HCT116 (cell line): ENCODE data around the gene MND1. TPM values are rescaled to one million over a fixed set of nuclear protein-coding genes. Genes with fewer than 3 reads are reported as not detected.

ENCODE experiments used
- ATAC-seq: fragments of 200-7000 bp; cut with Tn5 transposase; 2 replicates; pipeline ENCODE4 v1.9.1; 2020; ENCODE audit warnings: mild to moderate bottlenecking, moderate library complexity
- BruUV-seq: library from RNA; stranded (reverse); fragments of 400-500 nt; replicated peaks from 2 replicates; lab custom pipeline; 2021; lab: Mats Ljungman, UMichigan
- CTCF ChIA-PET: fragments of 300-600 bp; sonication (Branson Sonifier 250); formaldehyde crosslinking; loops from one replicate; lab custom pipeline; 2021; ENCODE audit warnings: antibody characterized with exemption; lab: Charles Lee
- POLR2A ChIA-PET: fragments of 300-600, 350-600 bp; sonication (Branson Sonifier 250); formaldehyde crosslinking; loops from one replicate; lab custom pipeline; 2021; ENCODE audit warnings: antibody characterized with exemption; lab: Charles Lee
- RAD21 ChIA-PET, 2 experiments: fragments of 300-600 bp; sonication (Branson Sonifier 250); formaldehyde crosslinking; loops; one replicate each; lab custom pipeline; 2023; ENCODE audit warnings: low total read pairs in 2 of 2; ENCODE audit not compliant: uncharacterized antibody in 2 of 2, unreplicated experiment in 2 of 2, low non-redundant PET in 1 of 2; lab: Charles Lee
- DNase-seq: peaks from one replicate; pipeline ENCODE4 v3.0.0-alpha.2; 2010; ENCODE audit warnings: low read depth, low spot score
- H2AFZ ChIP-seq: fragments of 200-600 bp; shearing (Covaris generic), sonication (generic); 2 replicates; pipeline ENCODE4 v1.6.1; 2017; ENCODE audit warnings: low read depth, mixed run types, mixed read lengths, antibody characterized with exemption, low read length; ENCODE audit not compliant: poor library complexity, severe bottlenecking
- H3K27ac ChIP-seq: 2 replicates; pipeline ENCODE4 v1.5.1; 2012; ENCODE audit warnings: low read depth, low read length
- H3K27me3 ChIP-seq: fragments of 200-600 bp; sonication (generic); 2 replicates; pipeline ENCODE4 v1.6.1; 2016; ENCODE audit warnings: mixed run types, low read length, mixed read lengths; ENCODE audit not compliant: insufficient read depth
- H3K36me3 ChIP-seq, 2 experiments: fragments of 200-500 bp in 1 of 2; fragments of 200-600 bp in 1 of 2; sonication (Bioruptor generic) in 1 of 2; sonication (generic) in 1 of 2; 2 replicates each; pipeline versions ENCODE4 v1.5.1 to v1.6.1; 2014 to 2016; ENCODE audit warnings: low read length in 2 of 2, inconsistent platforms in 1 of 2, mixed read lengths in 1 of 2, mixed run types in 1 of 2; ENCODE audit not compliant: insufficient read depth in 2 of 2, control insufficient read depth in 1 of 2
- H3K4me1 ChIP-seq, 2 experiments: fragments of 200-600 bp in 1 of 2; sonication (generic) in 1 of 2; 2 replicates each; pipeline versions ENCODE4 v1.5.1 to v1.6.1; 2012 to 2017; ENCODE audit warnings: low read length in 2 of 2, inconsistent platforms in 1 of 2, mild to moderate bottlenecking in 1 of 2, mixed read lengths in 1 of 2, mixed run types in 1 of 2, moderate library complexity in 1 of 2; ENCODE audit not compliant: insufficient read depth in 2 of 2, control insufficient read depth in 1 of 2
- H3K4me2 ChIP-seq: fragments of 200-600 bp; sonication (generic); 2 replicates; pipeline ENCODE4 v1.6.1; 2017; ENCODE audit warnings: mixed run types, low read length, mixed read lengths
- H3K4me3 ChIP-seq, 2 experiments: fragments of 200-600 bp in 1 of 2; sonication (generic) in 1 of 2; replicated peaks in 1 of 2; 2 replicates each; pipeline ENCODE4 v1.5.1; 2011 to 2016; ENCODE audit warnings: low read length in 2 of 2, control low read depth in 1 of 2, low read depth in 1 of 2, mild to moderate bottlenecking in 1 of 2, mixed read lengths in 1 of 2, mixed run types in 1 of 2
- H3K79me2 ChIP-seq: fragments of 200-600 bp; sonication (generic); 2 replicates; pipeline ENCODE4 v1.6.1; 2017; ENCODE audit warnings: mild to moderate bottlenecking, mixed run types, low read length, moderate library complexity, mixed read lengths; ENCODE audit not compliant: insufficient read depth
- H3K9ac ChIP-seq: fragments of 200-600 bp; sonication (generic); 2 replicates; pipeline ENCODE4 v1.6.1; 2016; ENCODE audit warnings: low read length, mixed read lengths
- H3K9me2 ChIP-seq: fragments of 200-600 bp; sonication (generic), shearing (Covaris generic); 2 replicates; pipeline ENCODE4 v1.6.1; 2017; ENCODE audit warnings: mixed run types, mild to moderate bottlenecking, moderate library complexity; ENCODE audit not compliant: insufficient read depth
- H3K9me3 ChIP-seq, 2 experiments: fragments of 200-500 bp in 1 of 2; fragments of 200-600 bp in 1 of 2; sonication (Bioruptor generic) in 1 of 2; sonication (generic) in 1 of 2; 2 replicates each; pipeline ENCODE4 v1.6.1; 2014 to 2017; ENCODE audit warnings: low read length in 2 of 2, mixed read lengths in 2 of 2, inconsistent platforms in 1 of 2, low read depth in 1 of 2, mild to moderate bottlenecking in 1 of 2, mixed run types in 1 of 2, moderate library complexity in 1 of 2; ENCODE audit not compliant: control insufficient read depth in 1 of 2, insufficient read depth in 1 of 2
- H4K20me1 ChIP-seq: fragments of 200-600 bp; sonication (generic), shearing (Covaris generic); 2 replicates; pipeline ENCODE4 v1.6.1; 2017; ENCODE audit warnings: mixed run types, mild to moderate bottlenecking, moderate library complexity; ENCODE audit not compliant: insufficient read depth
- ATF3 ChIP-seq: IDR thresholded peaks from 2 replicates; pipeline ENCODE4 v1.6.1; 2012
- EGR1 ChIP-seq: IDR thresholded peaks from 2 replicates; pipeline ENCODE4 v1.6.1; 2012; ENCODE audit warnings: low read depth
- FOSL1 ChIP-seq: IDR thresholded peaks from 2 replicates; pipeline ENCODE4 v1.6.1; 2012; ENCODE audit warnings: low read depth
- JUND ChIP-seq: IDR thresholded peaks from 2 replicates; pipeline ENCODE4 v1.6.1; 2012
- MAX ChIP-seq: IDR thresholded peaks from 2 replicates; pipeline ENCODE4 v1.6.1; 2012
- POLR2A ChIP-seq: IDR thresholded peaks from 2 replicates; pipeline ENCODE4 v1.7.0; 2011; ENCODE audit warnings: borderline replicate concordance; ENCODE audit not compliant: insufficient read depth, insufficient read length; ENCODE audit errors: extremely low read depth
- RAD21 ChIP-seq: IDR thresholded peaks from 2 replicates; pipeline ENCODE4 v1.6.1; 2012; ENCODE audit warnings: low read depth, mild to moderate bottlenecking
- REST ChIP-seq: IDR thresholded peaks from 2 replicates; pipeline ENCODE4 v1.6.1; 2012; ENCODE audit warnings: low read depth
- SRF ChIP-seq: IDR thresholded peaks from 2 replicates; pipeline ENCODE4 v1.6.1; 2012; ENCODE audit warnings: low read depth
- TCF7L2 ChIP-seq: IDR thresholded peaks from 2 replicates; pipeline ENCODE4 v1.7.0; 2011; ENCODE audit warnings: borderline replicate concordance, inconsistent platforms; ENCODE audit not compliant: insufficient read depth, insufficient read length; ENCODE audit errors: extremely low read depth
- ZBTB33 ChIP-seq: IDR thresholded peaks from 2 replicates; pipeline ENCODE4 v1.6.1; 2011; ENCODE audit warnings: mild to moderate bottlenecking, low read length, moderate library complexity; ENCODE audit not compliant: insufficient replicate concordance; ENCODE audit errors: extremely low read depth
- intact Hi-C: fragments of 100-400 bp; cut with micrococcal nuclease; formaldehyde crosslinking; loops from 2 replicates; pipeline ENCODE4 v1.10.0; 2022
- total RNA-seq: library from RNA; stranded (reverse); gene quantifications from one replicate; pipeline ENCODE4 v1.2.1, GENCODE V29; 2021; ENCODE audit not compliant: unreplicated experiment

The MND1 gene
- total RNA-seq, 1 experiment from 2014 or later = 29.9 TPM

- Histone ChIP-seq H3K36me3 (no peaks in the 10 kb centered on the region; a peak in 1 of 4 replicates), H3K27me3 (no peaks in the 10 kb centered on the region), H3K27ac (no peak overlapping the region), H3K79me2 (no peaks in the 10 kb centered on the region), H4K20me1 (no peaks in the 10 kb centered on the region), H3K9me3 (no peaks in the 10 kb centered on the region), H3K9ac (no peak overlapping the region), H3K4me2 (no peak overlapping the region), H3K4me1 (no peaks in the 10 kb centered on the region), H3K9me2 (0 out of 2 replicates have a peak, but pooled peaks cover 2% of the 10 kb centered on the region), H2AFZ (no peak overlapping the region), H3K4me3 (no peak overlapping the region)
- BruUV-seq = no TSS peak
- ChIA-PET POLR2A (no interaction called here), CTCF (no interaction called here), RAD21 (no interaction called here)
- intact Hi-C loops = no loop called here
- TF ChIP-seq REST (no peak), MAX (no peak), JUND (no peak), SRF (no peak), RAD21 (no peak)
- ATAC-seq (no peak), DNase-seq (no peak)
Observed at GRCh38 chr4:153335665-153336064, 8.8 kb upstream of the MND1 start.

- TF ChIP-seq ZBTB33 = no peak
- no peak for TF ChIP-seq FOSL1
- no peak for TF ChIP-seq JUND
- no peak for TF ChIP-seq EGR1
- TF ChIP-seq POLR2A = no peak
- TF ChIP-seq ATF3 = no peak
- no peak for TF ChIP-seq TCF7L2
- TF ChIP-seq REST = no peak
- intact Hi-C loops = no loop called here
- POLR2A ChIA-PET = no interaction called here
Observed at GRCh38 chr4:153337686-153338085, 6.8 kb upstream of the MND1 start.

More at GRCh38 chr4:153337686-153338085, 6.8 kb upstream of the MND1 start:
- no peaks in the 10 kb centered on the region for H3K79me2 ChIP-seq
- peaks cover 12 to 13% of the 10 kb centered on the region in 2 experiments for H3K4me1 ChIP-seq
- H3K4me3 ChIP-seq = no peak overlapping the region
- no peak overlapping the region for H3K27ac ChIP-seq
- H4K20me1 ChIP-seq = no peaks in the 10 kb centered on the region
- no peaks in the 10 kb centered on the region for H3K9me3 ChIP-seq
- ATAC-seq (no peak), DNase-seq (no peak)
- H2AFZ ChIP-seq = no peak overlapping the region
- no TSS peak for BruUV-seq
- ChIA-PET RAD21 (no interaction called here), CTCF (no interaction called here)
- no peak overlapping the region for H3K4me2 ChIP-seq
- no peaks in the 10 kb centered on the region for H3K27me3 ChIP-seq
- H3K36me3 ChIP-seq = no peaks in the 10 kb centered on the region; a peak in 1 of 4 replicates
- no peak overlapping the region for H3K9ac ChIP-seq
- H3K9me2 ChIP-seq = no peaks in the 10 kb centered on the region
